Osteoblast (primary cell): ENCODE results near the gene HOXD12. TPM values are rescaled to one million over a fixed set of nuclear protein-coding genes. Genes with fewer than 3 reads are reported as not detected.

Source experiments
- DNase-seq: peaks from one replicate; pipeline ENCODE4 v3.0.0; 2011; ENCODE audit warnings: low spot score, mixed read lengths; ENCODE audit not compliant: insufficient read length; ENCODE audit errors: missing footprints
- H2AFZ ChIP-seq: 2 replicates; pipeline ENCODE4 v1.6.0; 2011; ENCODE audit warnings: mild to moderate bottlenecking, low read length
- H3K27ac ChIP-seq: 2 replicates; pipeline ENCODE4 v1.5.1; 2011; ENCODE audit warnings: mild to moderate bottlenecking, low read depth, low read length, moderate library complexity
- H3K27me3 ChIP-seq: 2 replicates; pipeline ENCODE4 v1.6.0; 2012; ENCODE audit warnings: mild to moderate bottlenecking, control low read depth, inconsistent platforms, low read length, moderate library complexity; ENCODE audit not compliant: insufficient read depth
- H3K36me3 ChIP-seq: 2 replicates; pipeline ENCODE4 v1.5.1; 2011; ENCODE audit warnings: mild to moderate bottlenecking, low read length, control low read depth, moderate library complexity; ENCODE audit not compliant: insufficient read depth
- H3K4me1 ChIP-seq: 2 replicates; pipeline ENCODE4 v1.5.1; 2011; ENCODE audit warnings: mild to moderate bottlenecking, low read length, control low read depth, moderate library complexity; ENCODE audit not compliant: insufficient read depth
- H3K4me2 ChIP-seq: 2 replicates; pipeline ENCODE4 v1.6.0; 2011; ENCODE audit warnings: mild to moderate bottlenecking, low read length; ENCODE audit not compliant: insufficient read depth
- H3K4me3 ChIP-seq: fragments of 200-600 bp; sonication (generic); 3 replicates; pipeline ENCODE4 v1.5.1; 2012; ENCODE audit warnings: mild to moderate bottlenecking, low read length, inconsistent platforms; ENCODE audit not compliant: insufficient read depth
- H3K79me2 ChIP-seq: 2 replicates; pipeline ENCODE4 v1.6.0; 2012; ENCODE audit warnings: mild to moderate bottlenecking, low read length, control low read depth, inconsistent platforms; ENCODE audit not compliant: insufficient read depth
- H3K9me3 ChIP-seq: 2 replicates; pipeline ENCODE4 v1.5.1; 2011; ENCODE audit warnings: low read depth, low read length, control low read depth
- H4K20me1 ChIP-seq: 2 replicates; pipeline ENCODE4 v1.6.0; 2012; ENCODE audit warnings: mild to moderate bottlenecking, low read length, control low read depth; ENCODE audit not compliant: insufficient read depth
- CTCF ChIP-seq: IDR thresholded peaks from 2 replicates; pipeline ENCODE4 v1.5.1; 2011; ENCODE audit warnings: mild to moderate bottlenecking, low read depth, low read length, moderate library complexity; ENCODE audit errors: extremely low read depth
- total RNA-seq: library from RNA; depleted of rRNA; stranded (reverse); fragments of >200 nt; gene quantifications from 2 replicates; pipeline ENCODE4 v1.2.3, GENCODE V29; 2012

Gene HOXD12
- total RNA-seq, 1 donor: not detected

GRCh38 chr2:176085120-176085788, 14.3 kb upstream of the HOXD12 start:
- Histone ChIP-seq H3K36me3 (no peaks in the 10 kb centered on the region), H3K79me2 (no peaks in the 10 kb centered on the region), H3K4me2 (no peak overlapping the region), H3K4me3 (no peak overlapping the region), H3K9me3 (no peaks in the 10 kb centered on the region), H2AFZ (no peak overlapping the region), H3K27me3 (peaks cover 100% of the 10 kb centered on the region), H3K4me1 (no peaks in the 10 kb centered on the region), H4K20me1 (no peaks in the 10 kb centered on the region), H3K27ac (no peak overlapping the region)
- DNase-seq: peak; percentile 58
- no peak for TF ChIP-seq CTCF

DNA sequence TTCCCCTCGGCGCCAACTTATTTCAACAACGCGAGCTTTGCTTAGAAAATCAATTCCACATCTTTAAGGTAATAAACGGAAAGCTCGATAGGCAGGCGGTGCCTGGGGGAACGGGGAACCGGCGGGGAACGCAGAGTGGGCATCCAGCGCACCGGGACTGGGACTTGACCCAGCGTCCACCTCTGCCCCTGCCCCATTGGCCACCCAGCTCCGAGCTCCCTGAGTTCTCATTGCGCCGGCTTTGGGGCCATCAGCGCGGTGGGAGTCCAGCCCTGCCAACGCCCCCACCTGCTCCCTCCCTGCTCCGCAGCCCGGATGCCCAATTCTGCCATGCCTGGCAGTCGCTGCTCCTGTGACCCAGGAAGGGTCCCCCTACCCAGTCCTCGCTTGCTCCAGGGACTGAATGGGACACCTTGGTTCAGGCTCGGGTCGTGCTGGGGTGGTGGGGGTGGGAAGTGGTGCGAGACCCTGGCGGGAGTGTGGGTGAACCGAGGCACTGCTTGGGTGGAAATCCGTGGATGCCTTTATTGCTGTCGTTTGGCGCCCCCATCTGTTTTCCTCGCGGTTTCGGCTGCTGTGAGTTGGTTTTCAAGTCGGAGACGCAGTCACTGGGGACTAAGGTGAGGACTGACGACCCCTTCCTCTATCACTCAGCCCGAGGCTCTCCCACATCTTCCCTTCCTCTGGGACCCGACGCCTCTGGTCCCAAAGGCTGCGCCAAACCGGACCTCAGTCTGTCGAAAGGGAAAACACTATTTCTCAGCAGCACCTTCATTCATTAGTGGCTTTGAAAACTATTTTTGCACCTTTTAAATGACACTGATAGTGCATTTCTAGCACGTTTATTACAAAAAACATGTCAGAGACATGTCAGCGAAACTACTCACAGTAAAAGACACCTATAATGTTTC, 13.5 kb upstream of the HOXD12 start:
- no peaks in the 10 kb centered on the region for H3K9me3 ChIP-seq
- H3K27ac ChIP-seq: no peak overlapping the region
- no peaks in the 10 kb centered on the region for H3K36me3 ChIP-seq
- H3K4me1 ChIP-seq: no peaks in the 10 kb centered on the region
- H2AFZ ChIP-seq: no peak overlapping the region
- peaks cover 100% of the 10 kb centered on the region for H3K27me3 ChIP-seq
- H3K4me2 ChIP-seq: no peak overlapping the region
- DNase-seq: peak; percentile 87
- no peak overlapping the region for H3K4me3 ChIP-seq
- no peaks in the 10 kb centered on the region for H4K20me1 ChIP-seq
- TF ChIP-seq CTCF: peak; percentile 47
- H3K79me2 ChIP-seq: no peaks in the 10 kb centered on the region

- no peaks in the 10 kb centered on the region for H4K20me1 ChIP-seq
- peak overlapping the region; percentile 70 for H3K4me2 ChIP-seq
- peak overlapping the region; percentile 74 for H2AFZ ChIP-seq
Measured at GRCh38 chr2:176087330-176088047, 12.1 kb upstream of the HOXD12 start.

More at GRCh38 chr2:176087330-176088047, 12.1 kb upstream of the HOXD12 start:
- Histone ChIP-seq H3K9me3 (no peaks in the 10 kb centered on the region), H3K79me2 (no peaks in the 10 kb centered on the region), H3K27ac (no peak overlapping the region), H3K4me3 (peak overlapping the region; percentile 54), H3K36me3 (no peaks in the 10 kb centered on the region), H3K27me3 (peaks cover 98% of the 10 kb centered on the region), H3K4me1 (no peaks in the 10 kb centered on the region)
- TF ChIP-seq CTCF: no peak
- peak; percentile 38 for DNase-seq
